GM23338 (cell line): ENCODE measurements around the gene PPP6R3. TPM values are rescaled to one million over a fixed set of nuclear protein-coding genes. Genes with fewer than 3 reads are reported as not detected.

Experiments
- ATAC-seq: fragments of 200-7000 bp; cut with Tn5 transposase; 3 replicates; pipeline ENCODE4 v1.9.1; 2020
- DNase-seq: peaks from one replicate; pipeline ENCODE4 v3.0.0-alpha.2; 2015; ENCODE audit warnings: low spot score
- H2AFZ ChIP-seq: fragments of 200-600 bp; sonication (generic); 2 replicates; pipeline ENCODE4 v1.8.0; 2016; ENCODE audit warnings: antibody characterized with exemption, mild to moderate bottlenecking, moderate library complexity
- H3F3A ChIP-seq: fragments of 200-600 bp; sonication (generic); replicated peaks from 2 replicates; pipeline ENCODE4 v1.8.0; 2017; ENCODE audit warnings: antibody characterized with exemption, mixed run types, low read depth
- H3K27ac ChIP-seq: fragments of 200-600 bp; sonication (generic); 2 replicates; pipeline ENCODE4 v1.6.1; 2016; ENCODE audit warnings: low read depth
- H3K27me3 ChIP-seq: fragments of 200-600 bp; sonication (generic); 2 replicates; pipeline ENCODE4 v1.8.0; 2016; ENCODE audit warnings: mild to moderate bottlenecking, mixed run types, moderate library complexity; ENCODE audit not compliant: insufficient read depth
- H3K36me3 ChIP-seq: fragments of 200-600 bp; sonication (generic); 2 replicates; pipeline ENCODE4 v1.8.0; 2016; ENCODE audit warnings: mild to moderate bottlenecking; ENCODE audit not compliant: insufficient read depth
- H3K4me1 ChIP-seq: fragments of 200-600 bp; sonication (generic); 2 replicates; pipeline ENCODE4 v1.8.0; 2016; ENCODE audit warnings: mild to moderate bottlenecking, moderate library complexity; ENCODE audit not compliant: insufficient read depth
- H3K4me2 ChIP-seq: fragments of 200-600 bp; sonication (generic); 2 replicates; pipeline ENCODE4 v1.7.1; 2017; ENCODE audit warnings: mixed run types
- H3K4me3 ChIP-seq: fragments of 200-600 bp; sonication (generic); 2 replicates; pipeline ENCODE4 v1.6.1; 2016; ENCODE audit warnings: mixed run types
- H3K79me2 ChIP-seq: fragments of 200-600 bp; sonication (generic); replicated peaks from 2 replicates; pipeline ENCODE4 v1.8.0; 2017; ENCODE audit warnings: mild to moderate bottlenecking; ENCODE audit not compliant: insufficient read depth
- H3K9me2 ChIP-seq: fragments of 200-600 bp; sonication (generic); 2 replicates; pipeline ENCODE4 v1.8.0; 2017; ENCODE audit not compliant: insufficient read depth
- H4K20me1 ChIP-seq: fragments of 200-600 bp; sonication (generic); replicated peaks from 2 replicates; pipeline ENCODE4 v1.8.0; 2017; ENCODE audit warnings: mild to moderate bottlenecking; ENCODE audit not compliant: insufficient read depth
- H3K27ac Mint-ChIP-seq: 2 replicates; pipeline ENCODE4 v1.8.0; 2020; ENCODE audit warnings: inconsistent platforms, mild to moderate bottlenecking, moderate library complexity, mixed read lengths
- H3K27me3 Mint-ChIP-seq: 3 replicates; pipeline ENCODE4 v1.8.0; 2022; ENCODE audit warnings: low read depth, mild to moderate bottlenecking, moderate library complexity, mixed read lengths, inconsistent platforms; ENCODE audit not compliant: insufficient read depth, poor library complexity
- H3K36me3 Mint-ChIP-seq: 3 replicates; pipeline ENCODE4 v1.8.0; 2021; ENCODE audit warnings: low read depth, mild to moderate bottlenecking, inconsistent platforms, moderate library complexity, mixed read lengths
- H3K4me1 Mint-ChIP-seq: 3 replicates; pipeline ENCODE4 v1.8.0; 2020; ENCODE audit warnings: mild to moderate bottlenecking, inconsistent platforms, mixed read lengths
- H3K4me3 Mint-ChIP-seq: 3 replicates; pipeline ENCODE4 v1.8.0; 2021; ENCODE audit warnings: moderate library complexity, mild to moderate bottlenecking, inconsistent platforms, mixed read lengths
- H3K9me3 Mint-ChIP-seq: 3 replicates; pipeline ENCODE4 v1.8.0; 2020; ENCODE audit warnings: moderate library complexity, mild to moderate bottlenecking, inconsistent platforms, mixed read lengths
- CREB1 ChIP-seq: fragments of 250-450 bp; sonication (Bioruptor Pico); IDR thresholded peaks from 2 replicates; pipeline ENCODE4 v1.5.0; 2020; ENCODE audit warnings: low read depth, mild to moderate bottlenecking, moderate library complexity
- ETS1 ChIP-seq: IDR thresholded peaks from 2 replicates; pipeline ENCODE4 v1.6.1; 2016; ENCODE audit warnings: antibody characterized with exemption
- EZH2 ChIP-seq: fragments of 200-600 bp; sonication (generic); IDR thresholded peaks from one replicate; pipeline ENCODE4 v1.8.0; 2017; ENCODE audit warnings: antibody characterized with exemption, mild to moderate bottlenecking, low read depth; ENCODE audit not compliant: unreplicated experiment
- EZH2phosphoT487 ChIP-seq: fragments of 200-600 bp; sonication (generic); IDR thresholded peaks from one replicate; pipeline ENCODE4 v1.8.1; 2018; ENCODE audit warnings: antibody characterized with exemption; ENCODE audit not compliant: unreplicated experiment
- JUNB ChIP-seq: IDR thresholded peaks from one replicate; pipeline ENCODE4 v1.6.1; 2016; ENCODE audit warnings: antibody characterized with exemption; ENCODE audit not compliant: unreplicated experiment
- NANOG ChIP-seq: IDR thresholded peaks from 2 replicates; pipeline ENCODE4 v1.6.1; 2016; ENCODE audit warnings: antibody characterized with exemption, borderline replicate concordance
- POLR2AphosphoS5 ChIP-seq: IDR thresholded peaks from 2 replicates; pipeline ENCODE4 v1.6.1; 2016; ENCODE audit warnings: antibody characterized with exemption, low read depth
- REST ChIP-seq: IDR thresholded peaks from one replicate; pipeline ENCODE4 v1.6.1; 2018; ENCODE audit warnings: antibody characterized with exemption; ENCODE audit not compliant: unreplicated experiment
- STAT1 ChIP-seq: IDR thresholded peaks from one replicate; pipeline ENCODE4 v1.6.1; 2016; ENCODE audit warnings: antibody characterized with exemption; ENCODE audit not compliant: unreplicated experiment
- ZNF114 ChIP-seq: fragments of 250-450 bp; sonication (Bioruptor Pico); IDR thresholded peaks from 2 replicates; pipeline ENCODE4 v1.5.0; 2020; ENCODE audit warnings: mild to moderate bottlenecking, moderate library complexity
- ZNF331 ChIP-seq: fragments of 250-450 bp; sonication (Bioruptor Pico); IDR thresholded peaks from 2 replicates; pipeline ENCODE4 v1.5.0; 2020; ENCODE audit warnings: low read depth, mild to moderate bottlenecking, moderate library complexity
- polyA plus RNA-seq: library from polyadenylated mRNA; unstranded; fragments of >200 nt; fragmentation: Nextera tagmentation; extraction: Ambion mirVana; gene quantifications from 2 replicates; pipeline ENCODE4 v1.2.1, GENCODE V29; 2016
- total RNA-seq: library from RNA; depleted of rRNA; stranded (reverse); fragments of >200 nt; shearing (Covaris generic); gene quantifications from 2 replicates; pipeline ENCODE4 v1.2.3, GENCODE V29; 2014

The PPP6R3 gene
- total and polyA plus RNA-seq, 2 experiments from 2014 or later = 170 to 268 TPM

- no peaks in the 10 kb centered on the region; the same call in 2 of the 3 replicates for H3K36me3 Mint-ChIP-seq
- Histone ChIP-seq H3K4me3 (no peak overlapping the region), H3K9me2 (no peaks in the 10 kb centered on the region), H3K79me2 (peaks cover 14% of the 10 kb centered on the region), H3K4me1 (peaks cover 12% of the 10 kb centered on the region), H3F3A (no peaks in the 10 kb centered on the region), H3K4me2 (no peak overlapping the region), H3K27ac (no peak overlapping the region), H3K27me3 (no peaks in the 10 kb centered on the region), H4K20me1 (peaks cover 9% of the 10 kb centered on the region), H2AFZ (no peak overlapping the region), H3K36me3 (no peaks in the 10 kb centered on the region)
- no peak overlapping the region; the same call in 2 of the 3 replicates for H3K4me3 Mint-ChIP-seq
- no peak for ATAC-seq
- H3K4me1 Mint-ChIP-seq = peaks cover 13% of the 10 kb centered on the region
- no peaks in the 10 kb centered on the region for H3K9me3 Mint-ChIP-seq
- H3K27me3 Mint-ChIP-seq = peaks cover 23% of the 10 kb centered on the region
- TF ChIP-seq ETS1 (no peak), REST (no peak), POLR2AphosphoS5 (no peak), NANOG (no peak), STAT1 (no peak), EZH2 (no peak), EZH2phosphoT487 (no peak), JUNB (no peak), ZNF331 (CRISPR knock-in tag) (no peak)
- no peak for DNase-seq
- no peak overlapping the region for H3K27ac Mint-ChIP-seq
Observed at GRCh38 chr11:68457216-68457897, 3.2 kb upstream of the PPP6R3 start.

GRCh38 chr11:68457898-68458249 is 2.7 kb upstream of the PPP6R3 start:
- no peak overlapping the region for H3K4me2 ChIP-seq
- no peak overlapping the region for H2AFZ ChIP-seq
- H3K9me2 ChIP-seq = no peaks in the 10 kb centered on the region
- ATAC-seq = no peak
- peaks cover 19% of the 10 kb centered on the region for H3K79me2 ChIP-seq
- peaks cover 15% of the 10 kb centered on the region for H4K20me1 ChIP-seq
- peaks cover 17% of the 10 kb centered on the region for H3K4me1 ChIP-seq
- no peaks in the 10 kb centered on the region for H3K27me3 ChIP-seq
- H3K4me3 Mint-ChIP-seq = no peak overlapping the region
- H3K27ac ChIP-seq = no peak overlapping the region
- H3K36me3 ChIP-seq = no peaks in the 10 kb centered on the region
- no peak overlapping the region for H3K4me3 ChIP-seq
- no peaks in the 10 kb centered on the region for H3F3A ChIP-seq
- H3K4me1 Mint-ChIP-seq = peaks cover 18% of the 10 kb centered on the region
- H3K27ac Mint-ChIP-seq = no peak overlapping the region
- peaks cover 23% of the 10 kb centered on the region for H3K27me3 Mint-ChIP-seq
- no peak for DNase-seq
- peaks cover 4% of the 10 kb centered on the region; the same call in 2 of the 3 replicates for H3K36me3 Mint-ChIP-seq
- no peaks in the 10 kb centered on the region for H3K9me3 Mint-ChIP-seq
- no peak for TF ChIP-seq ZNF114 (CRISPR knock-in tag)
- TF ChIP-seq ETS1 = no peak
- no peak for TF ChIP-seq ZNF331 (CRISPR knock-in tag)
- TF ChIP-seq POLR2AphosphoS5 = no peak
- TF ChIP-seq EZH2phosphoT487 = no peak
- TF ChIP-seq CREB1 (CRISPR knock-in tag) = no peak
- no peak for TF ChIP-seq STAT1
- TF ChIP-seq EZH2 = no peak
- TF ChIP-seq JUNB = no peak
